Sciatic nerve (tissue), 2 donors: Measurements from ENCODE around the gene BDNF. TPM values are rescaled to one million over a fixed set of nuclear protein-coding genes. Genes with fewer than 3 reads are reported as not detected.
A peak's percentile ranks its signal among the peaks of the same experiment; 100 is the strongest.
"Not testable (repeated sequence)": the region's sequence is repeated elsewhere in the genome, so short reads cannot be mapped to it uniquely, and the experiment has no call there.

Source experiments
- ATAC-seq: fragments of 200-7000 bp; cut with Tn5 transposase; one replicate; pipeline ENCODE4 v1.9.1; 2020; ENCODE audit warnings: mild to moderate bottlenecking, moderate library complexity
- DNase-seq: peaks from one replicate; pipeline ENCODE4 v3.0.0-alpha.2; 2020; ENCODE audit warnings: low spot score
- intact Hi-C: fragments of 100-400 bp; cut with DNase I; formaldehyde crosslinking; loops from one replicate; pipeline ENCODE4 v1.14.2; 2022
- total RNA-seq: library from RNA; stranded (reverse); fragmentation: NEBNext Ultra II Directional; extraction: Animal tissue kit (Norgen Biotek cat#: 25700); gene quantifications from one replicate; pipeline ENCODE4 v1.2.1, GENCODE V29; 2021
- donor health status: DM: no; HTN: no; CAD: no.
- donor health status: DM: no; HTN: no; CAD: no.

Gene BDNF
- total RNA-seq, result 0.18 TPM

- ATAC-seq, result peak; percentile 6
- no peak for DNase-seq
- intact Hi-C loops, result no loop called here
These were observed at the start of gene BDNF for GRCh38 chr11:27700351-27701301. BDNF (minus strand) TSS chr11:27700455; CDS start chr11:27658564, 41,891 bp downstream.

GRCh38 chr11:27740362-27741013 is 40.2 kb upstream of the BDNF start:
- DNase-seq (no peak), ATAC-seq (no peak)
- intact Hi-C loops, result loop anchor here (10.0 kb wide), 1 partner anchor 1354 kb away; no protein-coding TSS in a partner anchor

- intact Hi-C loops, result no loop called here
- DNase-seq (no peak), ATAC-seq (no peak)
These were observed 35.0 kb upstream of the BDNF start for GRCh38 chr11:27735281-27735680.

DNA sequence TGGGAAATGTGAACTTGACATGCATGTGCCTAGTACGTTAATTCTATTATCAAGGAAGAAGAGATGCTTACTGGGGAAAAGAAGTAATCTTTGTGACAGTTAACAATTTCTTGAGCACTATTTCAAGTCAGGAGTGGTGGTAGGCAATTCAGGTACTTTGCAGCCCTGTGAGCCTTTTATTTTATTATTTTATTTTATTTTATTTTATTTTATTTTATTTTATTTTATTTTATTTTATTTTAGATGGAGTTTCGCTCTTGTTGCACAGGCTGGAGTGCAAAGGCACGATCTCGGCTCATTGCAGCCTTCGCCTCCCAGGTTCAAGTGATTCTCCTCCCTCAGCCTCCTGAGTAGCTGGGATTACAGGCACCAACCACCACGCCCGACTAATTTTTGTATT is 31.5 kb upstream of the BDNF start:
- intact Hi-C loops, DNase-seq, ATAC-seq: not testable (repeated sequence)

- intact Hi-C loops, result no loop called here
- ATAC-seq, result no peak
- DNase-seq, result no peak
These were observed 26.7 kb upstream of the BDNF start for GRCh38 chr11:27726981-27727380.

DNA sequence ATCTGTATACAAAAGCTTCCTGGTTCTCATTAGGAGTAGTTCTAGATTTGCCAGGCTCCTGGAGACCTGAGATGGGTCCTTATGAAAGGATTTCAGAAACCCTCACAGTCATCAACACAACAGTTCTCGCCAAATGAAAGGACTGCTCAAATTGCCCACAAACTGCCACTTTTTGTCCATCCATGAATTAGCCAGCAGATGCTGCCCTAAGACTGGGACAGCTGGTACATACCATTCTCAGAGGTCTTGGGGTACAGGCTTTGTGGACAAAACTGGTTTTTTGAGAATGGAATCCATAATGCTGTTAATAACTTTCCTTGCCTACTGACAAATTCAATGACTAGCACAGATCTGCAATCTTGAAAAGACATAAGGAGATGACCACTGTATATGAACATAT is 23.4 kb upstream of the BDNF start:
- intact Hi-C loops, result no loop called here
- no peak for ATAC-seq

DNA sequence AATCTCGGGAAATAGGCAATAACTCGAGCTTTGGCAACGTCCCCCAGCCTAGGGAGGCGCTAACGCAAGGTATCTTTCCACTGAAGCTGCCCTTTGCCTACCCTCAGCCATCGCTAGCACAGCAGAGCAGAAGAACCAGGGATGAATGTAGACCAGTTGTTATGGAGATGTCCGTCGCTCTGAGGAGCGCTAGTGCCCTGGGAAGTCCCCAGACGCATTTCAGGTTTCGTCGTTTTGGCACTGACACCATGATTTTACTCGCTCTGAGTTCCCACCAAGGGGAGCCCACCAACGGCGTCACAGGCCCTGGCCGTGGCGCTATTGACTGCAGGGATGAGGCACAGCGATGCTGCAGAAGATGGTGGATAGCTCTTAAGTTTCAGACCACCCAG is 22.7 kb upstream of the BDNF start:
- DNase-seq (no peak), ATAC-seq (no peak)
- intact Hi-C loops, result no loop called here

More for the DNA sequence above, 23.4 kb upstream of the BDNF start:
- DNase-seq, result no peak

DNA sequence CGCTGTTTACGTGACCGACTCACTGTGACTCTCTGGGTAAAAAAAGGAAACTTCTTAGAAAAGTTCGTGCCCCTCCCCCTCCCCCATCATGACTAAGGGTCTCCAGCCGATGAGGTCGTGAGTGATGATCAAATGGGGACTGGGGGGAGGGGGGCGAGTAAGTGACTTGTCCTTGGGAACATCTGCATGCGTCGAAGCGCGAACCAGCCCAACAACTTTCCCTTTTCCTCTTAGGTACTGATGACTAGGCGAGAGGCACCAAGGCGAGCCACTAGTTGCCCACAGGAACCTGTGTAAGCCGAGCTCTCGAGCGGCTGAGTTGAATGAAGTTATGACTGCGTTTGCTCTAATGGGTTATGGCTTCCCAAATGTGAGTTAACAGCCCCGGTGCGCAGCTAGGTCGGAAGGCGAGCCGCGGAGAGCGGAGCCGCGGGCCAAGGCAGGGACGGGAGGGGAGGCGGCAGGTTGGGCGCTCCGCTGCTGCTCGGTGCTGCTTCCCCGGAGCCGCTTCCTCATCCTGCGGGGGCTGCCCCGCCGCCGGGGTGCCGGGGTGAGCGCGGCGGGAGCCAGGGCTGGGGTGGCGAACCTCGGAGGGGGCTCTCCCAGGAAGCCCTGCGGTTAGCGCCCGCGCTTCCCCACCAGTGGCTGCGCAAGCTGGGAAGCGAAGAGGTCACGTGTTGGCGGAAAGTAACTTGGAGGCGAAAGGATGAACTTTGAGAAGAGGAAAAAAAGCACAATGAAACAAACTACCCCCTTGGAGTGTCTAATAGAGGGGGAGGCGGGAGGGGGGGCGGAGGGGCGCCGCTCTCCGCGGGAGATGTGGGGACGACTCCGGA is 22.1 kb upstream of the BDNF start:
- intact Hi-C loops, result no loop called here
- DNase-seq, result no peak
- ATAC-seq, result no peak

DNA sequence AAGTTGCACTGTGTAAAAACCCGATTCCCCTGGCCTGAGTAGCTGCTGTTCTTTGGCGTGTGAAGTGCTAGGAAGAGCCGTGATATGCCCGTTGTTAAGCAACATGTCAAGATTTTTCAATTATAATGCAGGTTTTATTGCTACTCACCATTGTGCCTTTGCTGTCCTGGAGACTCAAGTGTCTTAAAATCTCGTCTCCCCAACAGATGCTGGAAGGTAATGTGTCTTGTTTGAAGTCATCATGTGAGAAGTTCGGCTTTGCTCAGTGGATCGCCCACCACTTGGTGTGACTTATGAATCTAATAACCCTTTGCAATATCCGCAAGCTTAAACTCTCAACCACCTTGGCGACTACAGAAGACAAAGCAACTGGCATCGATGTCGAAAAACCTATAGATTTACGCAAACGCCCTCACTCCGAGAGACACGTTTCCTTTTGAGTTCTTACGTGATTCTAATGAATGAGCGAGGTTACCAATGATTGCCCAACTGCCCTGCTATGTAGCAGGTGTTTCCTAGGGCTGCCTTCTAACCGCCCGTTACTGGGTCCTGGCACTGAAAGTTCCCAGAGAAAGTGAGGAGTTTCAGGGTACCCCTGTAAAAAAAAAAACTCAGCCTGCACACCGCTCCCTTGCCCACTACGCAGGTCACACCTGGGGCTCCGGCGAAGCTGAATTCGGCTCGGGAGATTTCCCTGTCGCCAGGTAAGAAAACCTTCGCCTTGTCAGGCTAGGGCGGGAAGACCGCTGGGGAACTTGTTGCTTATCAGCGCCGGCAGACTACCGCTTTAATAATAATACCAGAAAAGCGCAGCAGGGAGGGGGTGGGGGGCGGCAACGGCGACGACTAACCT is 21.2 kb upstream of the BDNF start:
- ATAC-seq (no peak), DNase-seq (no peak)
- intact Hi-C loops, result no loop called here

DNA sequence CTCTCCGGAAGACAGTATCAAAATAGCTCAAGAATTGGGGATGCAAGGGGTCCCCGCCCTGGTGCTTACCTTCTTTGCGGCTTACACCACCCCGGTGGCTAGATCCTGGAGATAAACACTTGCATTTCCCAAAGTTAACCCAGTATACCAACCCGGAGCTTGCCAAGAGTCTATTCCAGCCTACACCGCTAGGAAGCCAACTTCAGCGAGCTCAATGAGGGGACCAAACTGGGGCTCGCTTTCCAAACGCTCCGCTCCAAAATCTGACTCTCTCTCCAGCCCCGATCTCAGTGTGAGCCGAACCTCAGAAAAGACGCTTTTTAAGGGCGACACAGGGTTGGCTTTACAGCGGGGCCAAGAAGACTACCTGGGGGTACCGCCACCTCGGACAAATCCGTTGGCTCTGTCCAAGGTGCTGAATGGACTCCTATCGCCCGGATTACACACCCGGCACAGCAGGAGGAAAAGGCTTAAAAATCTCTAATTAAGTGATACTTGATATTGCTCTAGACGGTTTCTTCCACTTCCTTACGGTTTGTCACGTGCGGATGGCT is 20.1 kb upstream of the BDNF start:
- intact Hi-C loops, result no loop called here
- no peak for ATAC-seq
- no peak for DNase-seq

- intact Hi-C loops, result no loop called here
- ATAC-seq (no peak), DNase-seq (no peak)
These were observed 19.3 kb upstream of the BDNF start for GRCh38 chr11:27719546-27719925.

DNA sequence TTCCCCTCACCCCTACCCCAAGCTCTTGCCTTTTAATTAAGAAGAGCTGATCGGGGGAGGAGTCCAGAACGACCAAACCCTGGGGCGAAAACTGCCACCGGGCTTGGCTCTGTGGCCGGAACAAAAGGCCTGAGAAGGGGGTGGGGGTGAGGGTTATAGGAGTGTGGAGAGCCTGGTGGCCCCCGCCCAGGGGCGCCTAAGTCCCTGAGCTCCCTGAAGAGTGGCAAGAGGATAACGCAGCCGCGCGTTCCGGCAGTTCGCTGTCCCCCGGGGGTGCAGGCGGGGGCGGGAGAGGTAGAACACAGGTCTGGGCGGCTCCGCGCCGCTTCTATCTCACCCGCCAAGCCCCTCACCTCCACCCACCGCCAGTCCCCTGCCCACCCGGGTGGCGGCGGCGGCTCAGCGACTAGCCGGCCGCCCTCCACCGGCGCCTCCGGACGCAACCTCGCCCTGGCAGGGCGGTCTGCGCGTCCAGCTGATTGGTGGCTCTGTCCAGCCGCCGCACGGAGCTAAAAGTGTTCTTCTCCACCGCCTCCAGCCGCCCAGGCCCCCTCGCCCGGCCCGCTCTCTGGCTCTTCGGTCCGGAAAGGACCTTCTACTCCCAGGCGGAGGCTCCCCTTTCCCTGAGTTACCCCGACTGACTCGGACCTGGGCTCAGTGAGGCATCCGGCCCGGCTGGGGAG is 18.7 kb upstream of the BDNF start:
- intact Hi-C loops, result no loop called here
- DNase-seq (no peak), ATAC-seq (peak; percentile 56)

- ATAC-seq (peak; percentile 75), DNase-seq (no peak)
- intact Hi-C loops, result no loop called here
These were observed 18.1 kb upstream of the BDNF start for GRCh38 chr11:27718346-27718862.

DNA sequence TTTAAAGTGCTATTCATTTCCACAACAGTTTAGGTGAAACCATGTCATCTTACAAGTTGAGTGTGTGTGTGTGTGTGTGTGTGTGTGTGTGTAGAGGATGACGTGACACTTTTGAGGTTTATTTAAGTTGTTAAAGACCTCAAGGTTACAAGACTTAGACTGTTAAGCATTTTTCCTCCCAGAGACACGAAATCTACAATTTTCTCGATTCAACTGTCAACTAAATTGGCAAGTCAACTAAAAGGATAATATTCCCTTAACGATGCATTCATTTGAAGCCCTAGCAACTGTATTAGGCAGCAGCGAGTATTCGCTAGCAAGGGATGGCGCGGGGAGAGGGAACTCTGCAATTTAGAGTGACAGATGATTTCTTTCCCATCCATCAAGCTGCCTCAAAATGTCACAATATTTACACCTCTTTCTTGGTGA is 17.6 kb upstream of the BDNF start:
- ATAC-seq (no peak), DNase-seq (no peak)
- intact Hi-C loops, result no loop called here

DNA sequence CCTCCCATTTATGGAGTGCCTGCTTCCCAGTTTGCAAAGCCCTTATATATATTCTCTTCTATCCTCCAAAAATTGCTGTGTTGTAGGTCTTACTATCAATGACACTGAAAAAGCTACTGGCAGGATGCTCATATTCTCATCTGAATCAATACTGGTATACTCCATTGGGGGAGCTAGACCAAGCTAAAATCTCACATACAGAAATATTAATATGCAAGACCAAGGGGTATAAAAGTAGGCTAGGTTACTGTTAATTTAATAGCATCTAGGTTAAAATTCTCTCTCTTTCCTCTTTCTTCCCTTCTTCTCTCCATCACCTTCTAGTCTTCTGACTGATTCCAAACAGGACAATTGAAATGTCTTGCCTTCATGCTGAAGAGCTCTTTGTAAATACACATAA is 17.1 kb upstream of the BDNF start:
- intact Hi-C loops, result no loop called here
- no peak for ATAC-seq

DNA sequence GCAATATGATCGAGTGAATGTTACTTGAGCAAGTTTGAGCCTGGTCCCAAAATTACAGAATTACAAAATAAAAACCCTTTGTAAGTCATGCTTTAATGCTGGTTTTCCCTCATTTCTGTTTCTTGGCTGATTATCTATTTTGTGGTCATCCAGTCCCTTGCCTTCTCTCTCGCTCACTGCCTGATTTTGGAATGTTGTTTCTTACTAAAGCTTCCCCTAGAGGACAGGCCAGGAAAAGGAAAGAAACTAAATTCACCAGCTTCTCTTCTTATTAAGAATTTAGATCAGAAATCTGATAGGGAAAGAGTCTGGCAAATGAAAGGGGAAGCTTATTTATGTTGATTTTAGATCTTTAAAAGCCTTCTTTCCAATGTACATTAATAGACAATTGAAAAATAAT is 16.6 kb upstream of the BDNF start:
- no peak for ATAC-seq
- no peak for DNase-seq
- intact Hi-C loops, result no loop called here

More for the DNA sequence above, 17.1 kb upstream of the BDNF start:
- no peak for DNase-seq

DNA sequence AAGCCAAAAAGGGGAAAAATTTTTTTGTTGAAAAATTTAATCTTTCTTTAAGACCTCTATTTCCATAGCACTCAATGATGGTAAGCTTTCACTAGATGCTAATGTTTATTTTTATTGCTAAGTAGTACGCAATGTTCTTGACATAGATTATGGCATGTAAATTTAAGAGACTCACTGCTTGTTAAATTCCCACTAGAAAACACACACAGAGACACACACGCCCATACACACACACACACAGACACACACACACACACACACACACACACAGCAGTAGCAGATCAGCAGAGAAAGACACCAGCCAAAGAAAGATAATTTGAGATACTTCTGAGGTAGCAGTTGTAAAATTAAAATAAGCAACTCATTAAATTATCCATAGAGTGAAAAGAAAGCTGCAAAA is 16.0 kb upstream of the BDNF start:
- intact Hi-C loops, result no loop called here
- ATAC-seq, result no peak
- DNase-seq, result no peak
